Mucosa of descending colon (tissue), 3 donors: ENCODE data around the gene MED16. TPM values are rescaled to one million over a fixed set of nuclear protein-coding genes. Genes with fewer than 3 reads are reported as not detected.

ENCODE experiments used
- ATAC-seq: fragments of 200-7000 bp; cut with Tn5 transposase; one replicate; pipeline ENCODE4 v1.9.1; 2020; ENCODE audit warnings: mild to moderate bottlenecking, moderate library complexity
- DNase-seq, 3 donors: peaks; one replicate each; pipeline ENCODE4 v3.0.0-alpha.2; 2020
- H3K36me3 ChIP-seq: fragments of 200-600 bp; one replicate; pipeline ENCODE4 v1.8.0; 2021; ENCODE audit warnings: low read depth, mild to moderate bottlenecking
- H3K4me1 ChIP-seq: fragments of 200-600 bp; one replicate; pipeline ENCODE4 v1.8.0; 2021; ENCODE audit warnings: low read depth, mild to moderate bottlenecking
- H3K4me3 ChIP-seq: fragments of 200-600 bp; one replicate; pipeline ENCODE4 v1.8.0; 2021; ENCODE audit warnings: mild to moderate bottlenecking
- H3K9me3 ChIP-seq: fragments of 200-600 bp; one replicate; pipeline ENCODE4 v1.8.0; 2021; ENCODE audit warnings: mild to moderate bottlenecking
- intact Hi-C, 2 donors: fragments of 100-400 bp; cut with DNase I in 1 of 2; cut with micrococcal nuclease in 1 of 2; formaldehyde crosslinking; loops; one replicate each; pipeline versions ENCODE4 v1.11.0 to v1.11.1; 2022; cut with DNase I, micrococcal nuclease
- total RNA-seq, 3 donors: library from RNA; stranded (reverse); fragmentation: NEBNext Ultra II Directional in 2 of 3; extraction: Animal tissue kit (Norgen Biotek cat#: 25700) in 2 of 3; gene quantifications; one replicate each; pipeline versions ENCODE4 v1.2.1 to v1.2.4, GENCODE V29; 2021 to 2023
- TF ChIP-seq, protein P1 (sequence below): fragments of 200-600 bp; IDR thresholded peaks from one replicate; pipeline ENCODE4 v1.8.0; 2022; ENCODE audit warnings: antibody characterized with exemption, mild to moderate bottlenecking
- donor health status: DM: no; HTN: no; CAD: no; lungs with moderate emphysema.
- donor health status: DM: no; HTN: no; CAD: no.
- donor health status: DM: no; HTN: yes; CAD: no.

MED16 gene
- total RNA-seq, 3 donors from 2014 or later = 53.4 to 77.4 (median 61.4) TPM

GRCh38 chr19:926589-927350, 33.8 kb upstream of the MED16 start:
- Histone ChIP-seq H3K36me3 (no peaks in the 10 kb centered on the region), H3K4me3 (peak overlapping the region; percentile 74), H3K4me1 (peaks cover 6% of the 10 kb centered on the region), H3K9me3 (no peaks in the 10 kb centered on the region)
- DNase-seq = peak; percentile 71 to 80 (median 78)
- TF ChIP-seq, protein P1, sequence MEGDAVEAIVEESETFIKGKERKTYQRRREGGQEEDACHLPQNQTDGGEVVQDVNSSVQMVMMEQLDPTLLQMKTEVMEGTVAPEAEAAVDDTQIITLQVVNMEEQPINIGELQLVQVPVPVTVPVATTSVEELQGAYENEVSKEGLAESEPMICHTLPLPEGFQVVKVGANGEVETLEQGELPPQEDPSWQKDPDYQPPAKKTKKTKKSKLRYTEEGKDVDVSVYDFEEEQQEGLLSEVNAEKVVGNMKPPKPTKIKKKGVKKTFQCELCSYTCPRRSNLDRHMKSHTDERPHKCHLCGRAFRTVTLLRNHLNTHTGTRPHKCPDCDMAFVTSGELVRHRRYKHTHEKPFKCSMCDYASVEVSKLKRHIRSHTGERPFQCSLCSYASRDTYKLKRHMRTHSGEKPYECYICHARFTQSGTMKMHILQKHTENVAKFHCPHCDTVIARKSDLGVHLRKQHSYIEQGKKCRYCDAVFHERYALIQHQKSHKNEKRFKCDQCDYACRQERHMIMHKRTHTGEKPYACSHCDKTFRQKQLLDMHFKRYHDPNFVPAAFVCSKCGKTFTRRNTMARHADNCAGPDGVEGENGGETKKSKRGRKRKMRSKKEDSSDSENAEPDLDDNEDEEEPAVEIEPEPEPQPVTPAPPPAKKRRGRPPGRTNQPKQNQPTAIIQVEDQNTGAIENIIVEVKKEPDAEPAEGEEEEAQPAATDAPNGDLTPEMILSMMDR = no peak
- ATAC-seq = peak; percentile 20
- intact Hi-C loops = loop anchor here in 1 of 2 donors (10.0 kb wide), 1 partner anchor 62 kb away; no protein-coding TSS in a partner anchor

GRCh38 chr19:926323-926588, 33.3 kb upstream of the MED16 start:
- TF ChIP-seq, protein P1 = no peak
- intact Hi-C loops = loop anchor here in 1 of 2 donors (10.0 kb wide), 1 partner anchor 61 kb away; no protein-coding TSS in a partner anchor

DNA sequence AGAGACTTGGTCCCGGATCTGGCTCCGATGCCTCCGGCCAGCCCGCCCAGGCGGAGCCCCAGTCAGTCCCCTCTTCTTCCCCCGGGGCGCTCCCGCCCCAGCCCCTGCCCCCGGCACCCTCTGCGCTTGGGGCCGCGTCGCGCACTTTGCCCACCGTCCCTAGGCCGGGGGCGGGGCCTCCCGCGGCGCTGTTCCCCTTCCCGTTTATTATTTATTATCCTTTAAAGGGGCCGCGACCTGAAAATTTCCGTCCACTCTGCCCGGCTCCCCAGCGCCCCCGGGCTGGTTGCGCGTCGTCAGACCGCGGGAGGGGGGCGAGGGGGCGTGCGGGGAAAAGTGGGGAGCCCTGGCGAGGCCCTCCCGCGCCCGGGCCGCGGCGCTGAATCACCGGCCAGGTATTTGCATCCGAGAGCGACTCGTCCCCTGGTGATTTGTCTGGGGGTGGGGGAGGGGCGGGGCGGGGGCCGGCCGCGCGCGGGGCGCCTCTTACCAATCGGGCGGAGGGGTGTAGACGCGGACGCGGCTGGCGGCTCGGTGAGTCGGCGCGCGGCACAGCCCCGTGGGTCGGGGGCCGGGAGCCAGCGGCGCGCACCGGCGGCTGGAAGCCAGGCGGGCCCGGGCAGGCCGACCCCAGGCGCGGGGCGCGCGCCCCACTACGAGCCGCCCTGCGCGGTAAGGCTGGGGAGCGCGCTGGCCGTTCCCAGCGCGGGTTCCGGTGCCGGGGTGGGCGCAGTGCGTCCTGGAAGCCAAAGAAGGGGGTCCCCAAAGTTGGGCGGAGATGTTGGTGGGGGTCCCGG, 32.7 kb upstream of the MED16 start, which contains the start of gene ARID3A:
TSS of gene ARID3A (plus strand) at position 510 of the 797 bp plus-strand sequence. CDS start 3,494 bp downstream, outside the sequence.
- Histone ChIP-seq H3K4me3 (peak within 1 kb of the TSS; percentile 74), H3K9me3 (no peaks in the 10 kb centered on the region), H3K36me3 (no peaks in the 10 kb centered on the region), H3K4me1 (peaks cover 10% of the 10 kb centered on the region)
- intact Hi-C loops = loop anchor here in 1 of 2 donors (10.0 kb wide), 1 partner anchor 61 kb away; no protein-coding TSS in a partner anchor
- peak; percentile 85 for ATAC-seq
- TF ChIP-seq, protein P1 = no peak
- DNase-seq = peak; percentile 72 to 87 (median 86)

More at GRCh38 chr19:926323-926588, 33.3 kb upstream of the MED16 start:
- ATAC-seq (no peak), DNase-seq (no peak)
- Histone ChIP-seq H3K4me1 (peaks cover 9% of the 10 kb centered on the region), H3K9me3 (no peaks in the 10 kb centered on the region), H3K4me3 (peak overlapping the region; percentile 74), H3K36me3 (no peaks in the 10 kb centered on the region)

DNA sequence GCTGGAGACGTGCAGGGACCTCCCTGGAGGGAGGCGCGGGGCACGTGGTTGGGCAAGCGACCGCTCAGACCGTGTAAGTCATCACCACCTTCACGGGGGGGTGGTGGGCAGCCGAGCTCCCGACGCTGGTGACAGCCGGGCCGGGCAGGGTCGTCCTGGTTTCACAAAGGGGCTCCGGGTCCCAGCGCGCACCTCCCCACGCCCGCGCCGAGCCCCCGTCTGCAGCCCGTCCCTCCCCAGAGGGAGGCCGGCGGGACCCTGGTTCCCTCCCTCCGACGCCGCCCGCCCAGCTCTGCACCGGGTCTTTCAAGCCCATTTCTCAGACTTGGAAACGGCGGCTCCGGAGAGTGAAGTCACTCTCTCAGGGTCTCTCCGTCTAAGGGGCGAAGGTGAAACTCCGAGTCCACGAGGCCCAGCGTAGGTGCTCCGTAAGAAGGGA, 32.1 kb upstream of the MED16 start:
- ATAC-seq = peak; percentile 63
- Histone ChIP-seq H3K9me3 (no peaks in the 10 kb centered on the region), H3K4me1 (peaks cover 14% of the 10 kb centered on the region), H3K4me3 (peak overlapping the region; percentile 74), H3K36me3 (no peaks in the 10 kb centered on the region)
- TF ChIP-seq, protein P1 = no peak
- intact Hi-C loops = loop anchor here in 1 of 2 donors (10.0 kb wide), 1 partner anchor 60 kb away; no protein-coding TSS in a partner anchor
- DNase-seq = peak in 2 of 3 donors; percentile 67 to 75

GRCh38 chr19:924553-925086, 31.6 kb upstream of the MED16 start:
- ATAC-seq = no peak
- peak in 2 of 3 donors; percentile 56 to 68 for DNase-seq
- TF ChIP-seq, protein P1 = no peak
- Histone ChIP-seq H3K4me3 (peak overlapping the region; percentile 74), H3K4me1 (peaks cover 19% of the 10 kb centered on the region), H3K9me3 (no peaks in the 10 kb centered on the region), H3K36me3 (no peaks in the 10 kb centered on the region)
- intact Hi-C loops = loop anchor here (5.0 to 10.0 kb wide), 2 partner anchors 58 to 60 kb away; partner anchors contain the start of gene WDR18 (in 2 of the 2)
